DND-41 (cell line): ENCODE data around the gene FRS2.

Source experiments
- ATAC-seq: fragments of 200-7000 bp; cut with Tn5 transposase; 3 replicates; pipeline ENCODE4 v1.9.1; 2021; ENCODE audit warnings: low read depth; ENCODE audit not compliant: insufficient read depth
- DNase-seq: peaks from one replicate; pipeline ENCODE4 v3.0.0-alpha.2; 2020
- H2AFZ ChIP-seq: 2 replicates; pipeline ENCODE4 v1.6.0; 2012; ENCODE audit warnings: low read depth, low read length
- H3K27ac ChIP-seq: 2 replicates; pipeline ENCODE4 v1.5.1; 2012; ENCODE audit warnings: low read length, inconsistent platforms
- H3K27me3 ChIP-seq: fragments of 200-600 bp; sonication (generic); 2 replicates; pipeline ENCODE4 v1.6.0; 2012; ENCODE audit warnings: low read length, mild to moderate bottlenecking, inconsistent platforms; ENCODE audit not compliant: insufficient read depth, poor library complexity
- H3K36me3 ChIP-seq: 2 replicates; pipeline ENCODE4 v1.5.1; 2012; ENCODE audit warnings: low read length, inconsistent platforms; ENCODE audit not compliant: insufficient read depth
- H3K4me1 ChIP-seq: 2 replicates; pipeline ENCODE4 v1.5.1; 2012; ENCODE audit warnings: mild to moderate bottlenecking, low read length; ENCODE audit not compliant: insufficient read depth
- H3K4me2 ChIP-seq: 2 replicates; pipeline ENCODE4 v1.6.0; 2012; ENCODE audit warnings: mild to moderate bottlenecking, moderate library complexity, low read length, inconsistent platforms; ENCODE audit not compliant: insufficient read depth
- H3K4me3 ChIP-seq, 2 experiments: fragments of 200-600 bp in 1 of 2; shearing (Covaris generic) in 1 of 2; 2 replicates each; pipeline ENCODE4 v1.5.1; 2012 to 2016; ENCODE audit warnings: inconsistent platforms in 2 of 2, low read length in 2 of 2, mild to moderate bottlenecking in 2 of 2, low read depth in 1 of 2, moderate library complexity in 1 of 2
- H3K79me2 ChIP-seq: 2 replicates; pipeline ENCODE4 v1.6.0; 2012; ENCODE audit warnings: low read length, inconsistent platforms; ENCODE audit not compliant: insufficient read depth
- H3K9ac ChIP-seq: 2 replicates; pipeline ENCODE4 v1.6.0; 2012; ENCODE audit warnings: low read depth, mild to moderate bottlenecking, inconsistent platforms, low read length, moderate library complexity
- H3K9me3 ChIP-seq: 2 replicates; pipeline ENCODE4 v1.5.1; 2012; ENCODE audit warnings: low read length, moderate library complexity, mild to moderate bottlenecking, inconsistent platforms; ENCODE audit not compliant: insufficient read depth, severe bottlenecking
- H4K20me1 ChIP-seq: 2 replicates; pipeline ENCODE4 v1.6.0; 2012; ENCODE audit warnings: low read length; ENCODE audit not compliant: insufficient read depth
- CTCF ChIP-seq: IDR thresholded peaks from 2 replicates; pipeline ENCODE4 v1.5.1; 2012; ENCODE audit warnings: borderline replicate concordance, low read length, moderate library complexity, mild to moderate bottlenecking; ENCODE audit not compliant: poor library complexity, severe bottlenecking; ENCODE audit errors: extremely low read depth
- EZH2 ChIP-seq: IDR thresholded peaks from 3 replicates; pipeline ENCODE4 v1.6.1; 2012; ENCODE audit warnings: borderline replicate concordance, low read depth, mild to moderate bottlenecking, moderate library complexity, low read length, inconsistent platforms; ENCODE audit not compliant: severe bottlenecking

FRS2 gene

GRCh38 chr12:69474456-69474855, 4.3 kb downstream of the FRS2 start:
- Histone ChIP-seq H3K36me3 (peaks cover 2% of the 10 kb centered on the region; the same call in 1 of the 2 replicates), H3K79me2 (peaks cover 88% of the 10 kb centered on the region), H3K4me3 (no peak overlapping the region), H3K4me2 (0 out of 2 replicates have a peak overlapping the region, but pooled peaks have one; percentile 2), H3K9ac (no peak overlapping the region), H4K20me1 (peaks cover 40% of the 10 kb centered on the region; the same call in 1 of the 2 replicates), H3K27ac (no peak overlapping the region), H3K27me3 (no peaks in the 10 kb centered on the region), H3K9me3 (no peaks in the 10 kb centered on the region), H3K4me1 (peaks cover 34% of the 10 kb centered on the region), H2AFZ (no peak overlapping the region)
- DNase-seq (no peak), ATAC-seq (no peak)
- TF ChIP-seq CTCF (no peak), EZH2 (no peak)

GRCh38 chr12:69475237-69475975, 5.2 kb downstream of the FRS2 start:
- Histone ChIP-seq H3K4me3 (no peak overlapping the region), H3K27ac (no peak overlapping the region), H3K27me3 (no peaks in the 10 kb centered on the region), H3K9ac (no peak overlapping the region), H3K79me2 (peaks cover 95% of the 10 kb centered on the region), H3K36me3 (peaks cover 2% of the 10 kb centered on the region; the same call in 1 of the 2 replicates), H2AFZ (no peak overlapping the region), H3K4me2 (no peak overlapping the region), H3K4me1 (peaks cover 29% of the 10 kb centered on the region), H3K9me3 (no peaks in the 10 kb centered on the region), H4K20me1 (peaks cover 40% of the 10 kb centered on the region; the same call in 1 of the 2 replicates)
- ATAC-seq: no peak
- no peak for TF ChIP-seq CTCF
- TF ChIP-seq EZH2: no peak
- no peak for DNase-seq

- H4K20me1 ChIP-seq: peaks cover 38% of the 10 kb centered on the region; the same call in 1 of the 2 replicates
- TF ChIP-seq CTCF: no peak
- no peak for TF ChIP-seq EZH2
- H3K9me3 ChIP-seq: no peaks in the 10 kb centered on the region
- ATAC-seq (no peak), DNase-seq (no peak)
- H3K4me2 ChIP-seq: no peak overlapping the region
- H3K27me3 ChIP-seq: no peaks in the 10 kb centered on the region
- H3K79me2 ChIP-seq: peaks cover 95% of the 10 kb centered on the region
- no peak overlapping the region for H3K27ac ChIP-seq
- peaks cover 23% of the 10 kb centered on the region for H3K4me1 ChIP-seq
- H2AFZ ChIP-seq: no peak overlapping the region
- H3K4me3 ChIP-seq: no peak overlapping the region
- H3K9ac ChIP-seq: no peak overlapping the region
- no peaks in the 10 kb centered on the region for H3K36me3 ChIP-seq
Observed at GRCh38 chr12:69476276-69477017, 6.3 kb downstream of the FRS2 start.
